Calu3 (cell line): ENCODE results near the gene TNFSF11. TPM values are rescaled to one million over a fixed set of nuclear protein-coding genes. Genes with fewer than 3 reads are reported as not detected.

Source experiments
- BruUV-seq: library from RNA; stranded (reverse); fragments of 400-500 nt; replicated peaks from 2 replicates; lab custom pipeline; 2021; lab: Mats Ljungman, UMichigan
- CTCF ChIA-PET: fragments of 300-600 bp; sonication (Branson Sonifier 250); formaldehyde crosslinking; loops from one replicate; lab custom pipeline; 2022; ENCODE audit warnings: antibody characterized with exemption; lab: Charles Lee
- DNase-seq: peaks from one replicate; pipeline ENCODE4 v3.0.0; 2022
- H3K27ac Mint-ChIP-seq: one replicate; pipeline ENCODE4 v1.8.0; 2022; ENCODE audit warnings: mixed read lengths; ENCODE audit not compliant: unreplicated experiment
- H3K27me3 Mint-ChIP-seq: one replicate; pipeline ENCODE4 v1.8.0; 2022; ENCODE audit warnings: mixed read lengths; ENCODE audit not compliant: unreplicated experiment
- H3K36me3 Mint-ChIP-seq: one replicate; pipeline ENCODE4 v1.8.0; 2022; ENCODE audit warnings: mild to moderate bottlenecking, moderate library complexity, mixed read lengths; ENCODE audit not compliant: insufficient read depth, unreplicated experiment
- H3K4me1 Mint-ChIP-seq: one replicate; pipeline ENCODE4 v1.8.0; 2022; ENCODE audit warnings: mild to moderate bottlenecking, low read depth, mixed read lengths; ENCODE audit not compliant: unreplicated experiment
- H3K4me3 Mint-ChIP-seq: one replicate; pipeline ENCODE4 v1.8.0; 2022; ENCODE audit warnings: mild to moderate bottlenecking, low read depth, moderate library complexity, mixed read lengths; ENCODE audit not compliant: unreplicated experiment
- H3K9me3 Mint-ChIP-seq: one replicate; pipeline ENCODE4 v1.8.0; 2022; ENCODE audit warnings: low read depth, mixed read lengths; ENCODE audit not compliant: unreplicated experiment
- CTCF ChIP-seq: fragments of 200-600 bp; IDR thresholded peaks from one replicate; pipeline ENCODE4 v1.8.0; 2022; ENCODE audit warnings: antibody characterized with exemption; ENCODE audit not compliant: unreplicated experiment
- intact Hi-C: fragments of 100-400 bp; cut with micrococcal nuclease; formaldehyde crosslinking; loops from one replicate; pipeline ENCODE4 v1.10.0; 2022; ENCODE audit not compliant: unreplicated experiment
- total RNA-seq: library from RNA; stranded (reverse); gene quantifications from 2 replicates; pipeline ENCODE4 v1.2.3, GENCODE V29; 2022

The TNFSF11 gene
- total RNA-seq, 1 experiment from 2014 or later, result 0.26 TPM

GRCh38 chr13:42545842-42546241 is 28.1 kb upstream of the TNFSF11 start:
- Mint-ChIP-seq H3K4me3 (no peak overlapping the region), H3K9me3 (no peaks in the 10 kb centered on the region), H3K27me3 (no peaks in the 10 kb centered on the region), H3K4me1 (no peaks in the 10 kb centered on the region), H3K27ac (no peak overlapping the region), H3K36me3 (no peaks in the 10 kb centered on the region)
- DNase-seq, result no peak
- no TSS peak for BruUV-seq
- intact Hi-C loops, result no loop called here
- CTCF ChIA-PET, result interaction anchor here (0.5 kb wide), 1 partner anchor 536 kb away, joined by 3 read pairs; no protein-coding TSS in a partner anchor
- TF ChIP-seq CTCF, result no peak

- no TSS peak for BruUV-seq
- H3K4me1 Mint-ChIP-seq, result no peaks in the 10 kb centered on the region
- CTCF ChIA-PET, result interaction anchor here (0.6 kb wide), 1 partner anchor 17 kb away, joined by 3 read pairs; no protein-coding TSS in a partner anchor
- H3K9me3 Mint-ChIP-seq, result no peaks in the 10 kb centered on the region
- no peak for DNase-seq
- no peaks in the 10 kb centered on the region for H3K36me3 Mint-ChIP-seq
- no peaks in the 10 kb centered on the region for H3K27me3 Mint-ChIP-seq
- no peak overlapping the region for H3K27ac Mint-ChIP-seq
- no peak overlapping the region for H3K4me3 Mint-ChIP-seq
- intact Hi-C loops, result no loop called here
- TF ChIP-seq CTCF, result no peak
Observed at GRCh38 chr13:42547612-42548011, 26.3 kb upstream of the TNFSF11 start.

GRCh38 chr13:42548731-42549551 is 25.0 kb upstream of the TNFSF11 start:
- no peak for TF ChIP-seq CTCF
- Mint-ChIP-seq H3K4me1 (no peaks in the 10 kb centered on the region), H3K27me3 (no peaks in the 10 kb centered on the region), H3K36me3 (no peaks in the 10 kb centered on the region), H3K4me3 (no peak overlapping the region), H3K27ac (no peak overlapping the region), H3K9me3 (no peaks in the 10 kb centered on the region)
- CTCF ChIA-PET, result no interaction called here
- BruUV-seq, result no TSS peak
- intact Hi-C loops, result no loop called here
- DNase-seq, result no peak

- H3K27me3 Mint-ChIP-seq, result no peaks in the 10 kb centered on the region
- CTCF ChIA-PET, result no interaction called here
- no peak for TF ChIP-seq CTCF
- H3K4me1 Mint-ChIP-seq, result no peaks in the 10 kb centered on the region
- H3K36me3 Mint-ChIP-seq, result no peaks in the 10 kb centered on the region
- no peak overlapping the region for H3K4me3 Mint-ChIP-seq
- no peak for DNase-seq
- BruUV-seq, result no TSS peak
- intact Hi-C loops, result no loop called here
- no peak overlapping the region for H3K27ac Mint-ChIP-seq
- H3K9me3 Mint-ChIP-seq, result no peaks in the 10 kb centered on the region
Observed at GRCh38 chr13:42549552-42549936, 24.4 kb upstream of the TNFSF11 start.
